GM12878 (cell line): ENCODE results near the gene SNRPA. TPM values are rescaled to one million over a fixed set of nuclear protein-coding genes. Genes with fewer than 3 reads are reported as not detected.

Source experiments
- BRCA1 ChIP-seq: IDR thresholded peaks from 2 replicates; pipeline ENCODE4 v1.6.1; 2011; ENCODE audit warnings: low read depth, low read length, improper control_type of control experiment
- EED ChIP-seq: sonication (generic); IDR thresholded peaks from 2 replicates; pipeline ENCODE4 v1.6.1; 2016; ENCODE audit warnings: antibody characterized with exemption, low read depth
- HDGF ChIP-seq: fragments of 450-650 bp; IDR thresholded peaks from 2 replicates; pipeline ENCODE4 v1.6.1; 2016; ENCODE audit warnings: antibody characterized with exemption
- KAT2A ChIP-seq: conservative IDR thresholded peaks from 2 replicates; pipeline ENCODE4 v1.6.1; 2011; ENCODE audit warnings: low read depth, low read length; ENCODE audit not compliant: control insufficient read depth
- KDM1A ChIP-seq: fragments of 200-600 bp; sonication (generic); IDR thresholded peaks from 2 replicates; pipeline ENCODE4 v1.6.1; 2016; ENCODE audit warnings: borderline replicate concordance
- NR2F1 ChIP-seq: fragments of 450-650 bp; conservative IDR thresholded peaks from 2 replicates; pipeline ENCODE4 v1.6.1; 2017; ENCODE audit warnings: mild to moderate bottlenecking
- PAX8 ChIP-seq: fragments of 450-650 bp; IDR thresholded peaks from 2 replicates; pipeline ENCODE4 v1.6.1; 2017; ENCODE audit warnings: mild to moderate bottlenecking, moderate library complexity
- PML ChIP-seq: IDR thresholded peaks from 2 replicates; pipeline ENCODE4 v1.6.1; 2012; ENCODE audit warnings: low read length, inconsistent platforms
- RAD21 ChIP-seq: IDR thresholded peaks from 2 replicates; pipeline ENCODE4 v1.6.1; 2011; ENCODE audit warnings: mild to moderate bottlenecking, low read depth, low read length, moderate library complexity; ENCODE audit not compliant: insufficient read depth
- SREBF1 ChIP-seq: IDR thresholded peaks from 2 replicates; pipeline ENCODE4 v1.6.1; 2012; ENCODE audit warnings: mild to moderate bottlenecking, low read length
- SRF ChIP-seq, 2 experiments: IDR thresholded peaks; 2 replicates each; pipeline ENCODE4 v1.6.1; 2011; ENCODE audit warnings: low read depth in 2 of 2, low read length in 2 of 2, mild to moderate bottlenecking in 1 of 2, moderate library complexity in 1 of 2
- STAT1 ChIP-seq: fragments of 450-650 bp; conservative IDR thresholded peaks from 2 replicates; pipeline ENCODE4 v1.6.1; 2014; ENCODE audit warnings: antibody characterized with exemption, mild to moderate bottlenecking
- SUZ12 ChIP-seq: fragments of 200-600 bp; sonication (generic); IDR thresholded peaks from one replicate; pipeline ENCODE4 v1.6.1; 2018; ENCODE audit warnings: antibody characterized with exemption, mild to moderate bottlenecking; ENCODE audit not compliant: unreplicated experiment
- TBL1XR1 ChIP-seq: IDR thresholded peaks from 2 replicates; pipeline ENCODE4 v1.6.1; 2012; ENCODE audit warnings: low read depth, low read length, improper control_type of control experiment
- YY1 ChIP-seq: IDR thresholded peaks from 2 replicates; pipeline ENCODE4 v1.6.1; 2011; ENCODE audit warnings: low read depth, mild to moderate bottlenecking, low read length
- ZNF207 ChIP-seq: fragments of 450-650 bp; IDR thresholded peaks from 2 replicates; pipeline ENCODE4 v1.6.1; 2014; ENCODE audit warnings: antibody characterized with exemption, mild to moderate bottlenecking, borderline replicate concordance
- polyA plus RNA-seq, 11 experiments: library from polyadenylated mRNA; depleted of rRNA in 4 of 11; unstranded in 6 of 11; stranded (reverse) in 5 of 11; fragments of >200 nt; fragmentation: Nextera tagmentation in 4 of 11; fragmentation: Illumina TruSeq in 1 of 11; extraction: Ambion mirVana in 4 of 11; extraction: Trizol in 1 of 11; gene quantifications; 1 replicate in 1 of 11; 2 replicates in 10 of 11; pipeline versions ENCODE4 v1.2.1 to v1.2.3, GENCODE V29; 2011 to 2016; ENCODE audit warnings: inconsistent platforms in 2 of 11, missing spikeins in 2 of 11, low read depth in 1 of 11
- total RNA-seq, 4 experiments: library from RNA; depleted of rRNA in 3 of 4; stranded (reverse); fragments of >200 nt in 3 of 4; fragmentation: Illumina TruSeq in 1 of 4; extraction: Trizol in 1 of 4; gene quantifications; 2 replicates each; pipeline versions ENCODE4 v1.2.1 to v1.2.3, GENCODE V29; 2013 to 2021
- TF ChIP-seq, protein P1 (sequence below): fragments of 150-350 bp; IDR thresholded peaks from 2 replicates; pipeline ENCODE4 v1.6.1; 2016; ENCODE audit warnings: low read depth, low read length
- TF ChIP-seq, protein P2 (sequence below), 3 experiments: IDR thresholded peaks in 2 of 3; conservative IDR thresholded peaks in 1 of 3; 2 replicates each; pipeline ENCODE4 v1.5.1; 2011; ENCODE audit warnings: low read depth in 3 of 3, low read length in 3 of 3, mild to moderate bottlenecking in 3 of 3, control low read depth in 2 of 3, moderate library complexity in 2 of 3, inconsistent platforms in 1 of 3, mixed read lengths in 1 of 3; ENCODE audit not compliant: control insufficient read depth in 2 of 3, insufficient read depth in 1 of 3; ENCODE audit errors: extremely low read depth in 1 of 3
- TF ChIP-seq, protein P3 (sequence below): IDR thresholded peaks from 2 replicates; pipeline ENCODE4 v1.6.1; 2012; ENCODE audit warnings: low read depth, low read length, improper control_type of control experiment
- TF ChIP-seq, protein P4 (sequence below): fragments of 450-650 bp; IDR thresholded peaks from 2 replicates; pipeline ENCODE4 v1.6.1; 2017; ENCODE audit warnings: borderline replicate concordance
- TF ChIP-seq, protein P5 (sequence below): fragments of 450-650 bp; IDR thresholded peaks from 2 replicates; pipeline ENCODE4 v1.6.1; 2017; ENCODE audit warnings: antibody characterized with exemption, mild to moderate bottlenecking, moderate library complexity

The SNRPA gene
- total and polyA plus RNA-seq, 10 of the 15 experiments (the other 5 are each of a cell fraction or from before 2014, with no cell fraction given): 14.8 to 299 (median 202) TPM

DNA sequence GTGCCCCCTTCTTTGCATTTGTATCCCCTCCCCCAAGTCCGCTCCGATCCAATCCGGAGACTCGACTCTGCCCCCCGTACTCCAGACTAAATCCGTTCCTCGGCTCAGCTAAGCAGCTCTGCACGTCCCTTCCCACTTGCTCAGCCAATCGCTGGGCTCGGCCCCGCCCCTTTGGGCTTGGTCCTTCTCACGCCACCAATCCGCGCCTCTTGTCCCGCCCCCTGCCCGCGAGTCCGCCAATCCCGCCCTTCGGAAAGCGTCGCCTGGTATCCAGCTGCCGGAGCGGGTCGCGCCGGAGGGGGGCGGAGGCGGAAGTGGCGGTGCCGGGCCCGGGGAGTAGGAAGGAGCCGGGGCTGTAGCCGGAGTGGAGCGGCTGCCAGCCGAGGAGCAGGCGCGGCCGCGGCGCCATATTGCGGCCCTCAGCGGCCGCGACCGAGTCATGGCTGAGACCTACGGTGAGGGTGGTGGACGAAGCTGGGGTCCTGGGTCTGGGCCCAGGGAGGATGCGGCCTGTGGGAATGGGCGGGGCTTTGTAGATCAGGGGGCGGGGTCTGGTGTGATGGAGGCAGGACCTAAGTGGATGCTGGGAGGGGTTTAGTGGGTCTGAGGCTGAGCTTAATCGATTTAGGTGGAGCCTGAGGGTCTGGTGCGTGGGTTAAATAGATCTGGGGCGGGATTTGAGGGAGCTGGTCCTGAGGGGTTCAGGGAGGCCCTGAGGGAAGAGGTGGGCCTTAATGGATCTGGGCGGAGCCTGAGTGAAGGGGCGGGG lies 27.1 kb downstream of the SNRPA start, which contains the start of gene RAB4B (continued):
- TF ChIP-seq, protein P1, sequence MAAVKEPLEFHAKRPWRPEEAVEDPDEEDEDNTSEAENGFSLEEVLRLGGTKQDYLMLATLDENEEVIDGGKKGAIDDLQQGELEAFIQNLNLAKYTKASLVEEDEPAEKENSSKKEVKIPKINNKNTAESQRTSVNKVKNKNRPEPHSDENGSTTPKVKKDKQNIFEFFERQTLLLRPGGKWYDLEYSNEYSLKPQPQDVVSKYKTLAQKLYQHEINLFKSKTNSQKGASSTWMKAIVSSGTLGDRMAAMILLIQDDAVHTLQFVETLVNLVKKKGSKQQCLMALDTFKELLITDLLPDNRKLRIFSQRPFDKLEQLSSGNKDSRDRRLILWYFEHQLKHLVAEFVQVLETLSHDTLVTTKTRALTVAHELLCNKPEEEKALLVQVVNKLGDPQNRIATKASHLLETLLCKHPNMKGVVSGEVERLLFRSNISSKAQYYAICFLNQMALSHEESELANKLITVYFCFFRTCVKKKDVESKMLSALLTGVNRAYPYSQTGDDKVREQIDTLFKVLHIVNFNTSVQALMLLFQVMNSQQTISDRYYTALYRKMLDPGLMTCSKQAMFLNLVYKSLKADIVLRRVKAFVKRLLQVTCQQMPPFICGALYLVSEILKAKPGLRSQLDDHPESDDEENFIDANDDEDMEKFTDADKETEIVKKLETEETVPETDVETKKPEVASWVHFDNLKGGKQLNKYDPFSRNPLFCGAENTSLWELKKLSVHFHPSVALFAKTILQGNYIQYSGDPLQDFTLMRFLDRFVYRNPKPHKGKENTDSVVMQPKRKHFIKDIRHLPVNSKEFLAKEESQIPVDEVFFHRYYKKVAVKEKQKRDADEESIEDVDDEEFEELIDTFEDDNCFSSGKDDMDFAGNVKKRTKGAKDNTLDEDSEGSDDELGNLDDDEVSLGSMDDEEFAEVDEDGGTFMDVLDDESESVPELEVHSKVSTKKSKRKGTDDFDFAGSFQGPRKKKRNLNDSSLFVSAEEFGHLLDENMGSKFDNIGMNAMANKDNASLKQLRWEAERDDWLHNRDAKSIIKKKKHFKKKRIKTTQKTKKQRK: peak; percentile 83
- TF ChIP-seq SUZ12 (no peak), PML (no peak), SREBF1 (no peak), KDM1A (no peak), KAT2A (no peak), BRCA1 (0 out of 2 replicates have a peak, but pooled peaks have one; percentile 3), SRF (IDR thresholded peaks at IDR 0.05; ENCODE audit: low read depth in 2 of 2, low read length in 2 of 2) (no peak), NR2F1 (no peak), STAT1 (no peak), HDGF (peak; percentile 90), ZNF207 (no peak), PAX8 (no peak), RAD21 (no peak), TBL1XR1 (no peak), YY1 (peak; percentile 92), EED (no peak)
- TF ChIP-seq, protein P2, sequence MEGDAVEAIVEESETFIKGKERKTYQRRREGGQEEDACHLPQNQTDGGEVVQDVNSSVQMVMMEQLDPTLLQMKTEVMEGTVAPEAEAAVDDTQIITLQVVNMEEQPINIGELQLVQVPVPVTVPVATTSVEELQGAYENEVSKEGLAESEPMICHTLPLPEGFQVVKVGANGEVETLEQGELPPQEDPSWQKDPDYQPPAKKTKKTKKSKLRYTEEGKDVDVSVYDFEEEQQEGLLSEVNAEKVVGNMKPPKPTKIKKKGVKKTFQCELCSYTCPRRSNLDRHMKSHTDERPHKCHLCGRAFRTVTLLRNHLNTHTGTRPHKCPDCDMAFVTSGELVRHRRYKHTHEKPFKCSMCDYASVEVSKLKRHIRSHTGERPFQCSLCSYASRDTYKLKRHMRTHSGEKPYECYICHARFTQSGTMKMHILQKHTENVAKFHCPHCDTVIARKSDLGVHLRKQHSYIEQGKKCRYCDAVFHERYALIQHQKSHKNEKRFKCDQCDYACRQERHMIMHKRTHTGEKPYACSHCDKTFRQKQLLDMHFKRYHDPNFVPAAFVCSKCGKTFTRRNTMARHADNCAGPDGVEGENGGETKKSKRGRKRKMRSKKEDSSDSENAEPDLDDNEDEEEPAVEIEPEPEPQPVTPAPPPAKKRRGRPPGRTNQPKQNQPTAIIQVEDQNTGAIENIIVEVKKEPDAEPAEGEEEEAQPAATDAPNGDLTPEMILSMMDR (IDR thresholded peaks at IDR 0.05 in 2 of 3, conservative IDR thresholded peaks at IDR 0.05 in 1 of 3; ENCODE audit: control insufficient read depth in 2 of 3, extremely low read depth in 1 of 3, insufficient read depth in 1 of 3, low read depth in 3 of 3, low read length in 3 of 3): no peak
- TF ChIP-seq, protein P3, sequence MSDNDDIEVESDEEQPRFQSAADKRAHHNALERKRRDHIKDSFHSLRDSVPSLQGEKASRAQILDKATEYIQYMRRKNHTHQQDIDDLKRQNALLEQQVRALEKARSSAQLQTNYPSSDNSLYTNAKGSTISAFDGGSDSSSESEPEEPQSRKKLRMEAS: no peak
- TF ChIP-seq, protein P4, sequence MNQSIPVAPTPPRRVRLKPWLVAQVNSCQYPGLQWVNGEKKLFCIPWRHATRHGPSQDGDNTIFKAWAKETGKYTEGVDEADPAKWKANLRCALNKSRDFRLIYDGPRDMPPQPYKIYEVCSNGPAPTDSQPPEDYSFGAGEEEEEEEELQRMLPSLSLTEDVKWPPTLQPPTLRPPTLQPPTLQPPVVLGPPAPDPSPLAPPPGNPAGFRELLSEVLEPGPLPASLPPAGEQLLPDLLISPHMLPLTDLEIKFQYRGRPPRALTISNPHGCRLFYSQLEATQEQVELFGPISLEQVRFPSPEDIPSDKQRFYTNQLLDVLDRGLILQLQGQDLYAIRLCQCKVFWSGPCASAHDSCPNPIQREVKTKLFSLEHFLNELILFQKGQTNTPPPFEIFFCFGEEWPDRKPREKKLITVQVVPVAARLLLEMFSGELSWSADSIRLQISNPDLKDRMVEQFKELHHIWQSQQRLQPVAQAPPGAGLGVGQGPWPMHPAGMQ: no peak
- TF ChIP-seq, protein P5, sequence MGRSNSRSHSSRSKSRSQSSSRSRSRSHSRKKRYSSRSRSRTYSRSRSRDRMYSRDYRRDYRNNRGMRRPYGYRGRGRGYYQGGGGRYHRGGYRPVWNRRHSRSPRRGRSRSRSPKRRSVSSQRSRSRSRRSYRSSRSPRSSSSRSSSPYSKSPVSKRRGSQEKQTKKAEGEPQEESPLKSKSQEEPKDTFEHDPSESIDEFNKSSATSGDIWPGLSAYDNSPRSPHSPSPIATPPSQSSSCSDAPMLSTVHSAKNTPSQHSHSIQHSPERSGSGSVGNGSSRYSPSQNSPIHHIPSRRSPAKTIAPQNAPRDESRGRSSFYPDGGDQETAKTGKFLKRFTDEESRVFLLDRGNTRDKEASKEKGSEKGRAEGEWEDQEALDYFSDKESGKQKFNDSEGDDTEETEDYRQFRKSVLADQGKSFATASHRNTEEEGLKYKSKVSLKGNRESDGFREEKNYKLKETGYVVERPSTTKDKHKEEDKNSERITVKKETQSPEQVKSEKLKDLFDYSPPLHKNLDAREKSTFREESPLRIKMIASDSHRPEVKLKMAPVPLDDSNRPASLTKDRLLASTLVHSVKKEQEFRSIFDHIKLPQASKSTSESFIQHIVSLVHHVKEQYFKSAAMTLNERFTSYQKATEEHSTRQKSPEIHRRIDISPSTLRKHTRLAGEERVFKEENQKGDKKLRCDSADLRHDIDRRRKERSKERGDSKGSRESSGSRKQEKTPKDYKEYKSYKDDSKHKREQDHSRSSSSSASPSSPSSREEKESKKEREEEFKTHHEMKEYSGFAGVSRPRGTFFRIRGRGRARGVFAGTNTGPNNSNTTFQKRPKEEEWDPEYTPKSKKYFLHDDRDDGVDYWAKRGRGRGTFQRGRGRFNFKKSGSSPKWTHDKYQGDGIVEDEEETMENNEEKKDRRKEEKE: no peak
